Upper lobe of left lung (tissue), 4 donors: ENCODE data around the gene NPC1.

ENCODE experiments used
- CTCF ChIP-seq, 6 experiments: fragments of 450-650 bp in 4 of 6; fragments of 200-600 bp in 2 of 6; sonication (generic) in 2 of 6; IDR thresholded peaks; one replicate each; pipeline ENCODE4 v1.5.1; 2016 to 2019; ENCODE audit warnings: antibody characterized with exemption in 6 of 6
- POLR2AphosphoS5 ChIP-seq, 2 donors: sonication (generic); formaldehyde crosslinking; IDR thresholded peaks; one replicate each; pipeline ENCODE4 v1.5.1; 2017; ENCODE audit warnings: antibody characterized with exemption in 2 of 2

- TF ChIP-seq CTCF (IDR thresholded peaks at IDR 0.05) (no peak), POLR2AphosphoS5 (IDR thresholded peaks at IDR 0.05) (no peak)
These were observed 26.3 kb upstream of the NPC1 start for GRCh38 chr18:23612434-23613090.
